GM21515 (cell line): ENCODE data around the gene CTPS2.
"Not testable (repeated sequence)": the region's sequence is repeated elsewhere in the genome, so short reads cannot be mapped to it uniquely, and the experiment has no call there.

ENCODE experiments used
- ATAC-seq: cut with Tn5 transposase; IDR thresholded peaks from one replicate; pipeline ENCODE4 v1.9.1; 2021; ENCODE audit not compliant: unreplicated experiment

Gene CTPS2

DNA sequence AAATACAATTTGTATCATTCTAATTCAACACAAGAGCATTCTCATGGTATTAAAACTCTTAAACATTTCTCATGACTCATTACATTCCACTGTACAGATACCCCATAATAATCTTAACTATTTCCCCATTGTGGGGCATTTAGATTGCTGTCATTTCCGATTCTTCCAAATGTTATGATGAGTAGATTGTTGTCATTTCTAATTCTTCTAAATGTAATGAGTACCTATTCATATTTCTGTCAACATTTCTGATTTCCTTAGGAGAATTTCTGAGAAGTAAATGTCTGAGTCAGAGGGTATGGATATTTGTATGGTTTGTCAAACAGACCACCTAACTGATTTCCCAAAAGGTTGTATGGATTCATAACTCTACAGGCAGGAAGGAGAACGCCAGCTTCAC lies 54.2 kb downstream of the CTPS2 start:
- ATAC-seq = no peak

DNA sequence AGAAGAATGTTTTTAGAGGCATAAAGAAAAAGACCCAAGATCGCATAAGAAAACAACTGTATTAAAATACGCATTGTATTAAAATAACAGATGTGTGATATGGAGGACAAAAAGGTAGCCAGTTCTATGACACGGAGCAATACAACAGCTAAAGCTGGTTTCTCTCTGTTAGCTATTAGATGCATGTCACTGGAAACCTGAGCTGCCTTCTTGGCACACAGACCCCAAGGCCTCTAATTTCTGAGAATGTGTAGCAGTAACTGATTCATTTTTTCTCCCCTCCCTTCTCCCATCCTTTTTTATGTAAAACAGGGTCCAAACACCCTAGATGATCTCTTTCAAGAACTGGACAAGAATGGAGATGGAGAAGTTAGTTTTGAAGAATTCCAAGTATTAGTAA lies 58.4 kb downstream of the CTPS2 start:
- ATAC-seq = no peak

GRCh38 chrX:16653424-16653823 lies 59.0 kb downstream of the CTPS2 start:
- no peak for ATAC-seq

DNA sequence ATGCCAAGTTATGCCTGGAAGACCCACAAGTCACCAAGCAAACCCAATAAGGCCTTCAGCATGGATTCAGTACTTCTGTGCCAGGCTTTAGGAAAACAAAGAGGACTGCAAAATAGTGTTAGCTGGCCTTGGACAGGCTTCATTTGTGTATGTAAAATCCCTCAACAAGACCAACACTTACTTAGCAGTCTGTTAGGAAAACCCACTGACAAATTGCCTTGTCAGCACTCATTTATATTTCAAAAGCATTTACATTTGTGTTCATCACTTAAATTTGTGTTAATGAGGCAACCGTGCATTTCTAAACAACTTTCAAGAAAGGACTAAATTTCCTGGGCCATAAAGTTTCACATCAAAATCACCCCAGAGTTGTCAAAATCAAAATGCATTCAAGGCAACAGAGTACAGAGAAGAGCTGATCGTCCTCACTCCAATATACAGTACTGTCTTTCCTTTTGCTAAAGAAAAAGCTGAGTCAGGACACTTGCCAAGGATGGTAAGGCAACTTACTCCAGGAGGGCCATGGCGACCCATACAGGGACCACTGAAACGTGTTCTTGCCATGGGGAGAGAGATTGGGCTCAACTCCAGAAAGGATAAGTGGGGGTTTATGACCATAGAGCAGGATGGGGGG lies 61.0 kb downstream of the CTPS2 start:
- ATAC-seq = no peak

GRCh38 chrX:16649858-16650257 lies 62.6 kb downstream of the CTPS2 start, which contains the start of gene S100G:
Gene S100G (plus strand): TSS chrX:16650158. CDS start chrX:16651007, 849 bp downstream.
- no peak for ATAC-seq

- no peak for ATAC-seq
These were observed 65.9 kb downstream of the CTPS2 start for GRCh38 chrX:16646366-16647138.

DNA sequence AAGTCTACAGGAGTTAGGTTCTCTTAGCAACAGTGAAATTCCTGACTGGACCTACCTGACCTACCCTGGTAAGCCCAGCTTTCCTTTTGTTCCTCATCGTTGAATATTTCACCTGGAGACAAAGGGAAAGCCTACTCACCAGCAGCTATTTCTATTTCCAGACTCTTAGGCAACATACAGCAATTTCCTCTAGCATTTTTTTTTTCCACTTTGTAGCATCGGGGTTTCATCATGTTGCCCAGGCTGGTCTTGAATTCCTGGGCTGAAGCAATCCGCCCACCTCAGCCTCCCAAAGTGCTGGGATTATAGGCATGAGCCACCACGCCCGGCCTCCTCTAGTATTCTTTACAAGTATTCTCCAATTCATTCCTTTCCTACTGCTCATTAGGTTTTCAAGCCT lies 69.3 kb downstream of the CTPS2 start:
- ATAC-seq = no peak

DNA sequence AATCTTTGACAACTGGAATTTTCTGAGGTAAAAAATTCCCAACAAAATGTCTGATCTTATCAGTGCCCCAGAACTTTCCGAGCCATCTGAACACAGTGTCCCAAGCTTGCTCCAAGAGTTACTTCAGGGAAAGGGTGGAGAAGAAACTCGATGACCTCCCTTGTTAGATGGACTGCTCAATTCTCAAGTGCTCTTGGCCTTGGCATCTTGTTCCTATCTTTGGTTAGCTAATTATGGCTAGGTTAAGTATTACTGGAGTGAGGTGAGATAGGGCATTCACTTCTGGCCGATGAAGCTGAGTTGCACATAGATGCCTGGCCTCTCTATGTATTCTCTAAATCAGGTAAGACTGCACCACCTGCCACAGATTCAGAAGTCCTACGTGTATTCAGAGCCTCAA lies 71.6 kb downstream of the CTPS2 start:
- no peak for ATAC-seq

DNA sequence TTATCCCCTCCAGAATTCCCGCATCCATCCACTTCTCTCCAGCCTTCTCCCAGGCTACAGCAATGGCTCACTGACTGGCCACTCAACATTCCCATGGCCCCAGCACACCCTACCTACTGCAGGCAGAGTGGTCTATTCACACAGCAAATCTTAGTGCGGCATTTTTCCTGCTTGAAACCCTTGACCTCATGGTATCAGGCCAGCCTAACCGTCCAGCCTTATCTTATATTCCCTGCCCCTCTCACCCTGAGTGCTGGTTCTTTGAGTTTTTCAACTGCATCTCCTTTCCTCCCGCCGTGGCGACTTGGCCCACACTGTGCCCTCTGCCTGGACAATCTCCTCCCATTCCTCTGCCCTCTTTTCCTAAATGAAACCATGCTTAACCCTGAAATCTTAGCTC lies 72.5 kb downstream of the CTPS2 start:
- no peak for ATAC-seq

DNA sequence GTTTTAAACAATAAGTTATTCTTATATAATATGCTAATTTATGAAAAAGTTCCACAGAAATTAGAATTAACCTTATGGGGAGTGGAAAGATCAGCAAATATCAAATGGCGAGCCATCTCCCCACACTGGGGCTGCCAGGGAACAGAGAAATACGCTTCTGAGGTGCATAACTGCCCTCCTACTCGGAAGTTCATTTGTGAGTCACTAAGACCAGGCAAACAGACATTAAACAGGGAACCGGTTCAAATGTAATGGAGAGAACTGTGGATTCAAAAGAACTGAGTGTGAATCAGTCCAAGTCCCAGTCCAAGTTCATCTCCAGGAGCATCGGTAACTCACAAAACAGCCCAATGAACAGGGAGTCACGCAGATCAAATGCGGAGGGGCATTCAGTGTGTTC lies 73.9 kb downstream of the CTPS2 start:
- no peak for ATAC-seq

DNA sequence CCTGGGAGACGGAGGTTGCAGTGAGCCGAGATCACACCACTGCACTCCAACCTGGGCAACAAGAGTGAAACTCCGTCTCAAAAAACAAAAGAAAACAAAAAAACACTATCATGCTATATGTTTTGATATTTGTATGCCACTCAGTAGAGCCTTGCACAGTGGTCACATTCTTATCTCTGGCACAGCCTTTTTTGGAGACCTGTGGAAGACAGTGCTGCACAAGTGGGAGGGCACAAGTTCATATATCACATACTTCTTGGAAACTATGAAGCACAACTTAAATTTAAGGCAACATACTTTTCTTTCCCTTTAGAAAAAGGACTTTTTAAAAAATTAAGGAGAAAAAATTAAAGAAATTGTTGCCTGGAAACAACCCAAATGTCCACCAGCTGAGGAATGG lies 76.9 kb downstream of the CTPS2 start:
- no peak for ATAC-seq

DNA sequence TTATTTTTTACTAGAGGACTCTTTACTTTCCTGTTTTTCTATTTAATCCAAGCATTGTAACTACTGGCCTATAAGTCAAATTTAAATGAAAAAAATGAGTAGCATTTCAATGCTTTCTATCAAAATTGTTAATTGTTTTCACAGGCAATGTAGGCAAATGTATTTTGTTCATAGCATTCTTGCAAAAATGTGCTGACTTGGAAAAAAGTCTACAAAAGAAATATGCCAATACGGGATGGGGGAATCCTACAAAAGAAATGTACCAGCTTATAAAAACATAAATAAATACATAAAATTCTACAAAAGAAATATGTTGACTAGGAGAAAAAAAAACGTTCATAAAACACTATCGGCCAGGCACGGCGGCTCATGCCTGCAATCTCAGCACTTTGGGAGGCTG lies 77.4 kb downstream of the CTPS2 start:
- ATAC-seq = no peak

GRCh38 chrX:16633754-16634153 lies 78.7 kb downstream of the CTPS2 start:
- no peak for ATAC-seq

DNA sequence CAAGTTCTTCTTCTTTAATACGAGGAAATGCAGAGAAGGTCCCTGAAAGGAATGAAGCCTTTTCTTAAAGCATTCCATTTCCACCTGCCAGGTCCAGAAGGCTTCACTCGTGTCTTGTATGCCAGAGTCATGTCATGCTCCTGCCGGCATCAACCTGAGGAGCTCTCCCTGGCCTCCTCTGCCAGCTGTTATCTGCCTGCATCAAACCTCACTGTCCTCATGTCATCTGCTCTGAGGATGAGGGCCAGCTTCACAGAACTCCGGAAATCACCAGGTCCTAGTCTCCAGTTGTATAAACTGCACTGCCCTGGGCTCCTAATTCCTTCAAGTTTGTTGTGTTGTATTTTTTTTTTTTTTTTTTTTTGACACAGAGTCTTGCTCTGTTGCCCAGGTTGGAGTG lies 82.6 kb downstream of the CTPS2 start:
- no peak for ATAC-seq

GRCh38 chrX:16628946-16629595 lies 83.4 kb downstream of the CTPS2 start:
- no peak for ATAC-seq

DNA sequence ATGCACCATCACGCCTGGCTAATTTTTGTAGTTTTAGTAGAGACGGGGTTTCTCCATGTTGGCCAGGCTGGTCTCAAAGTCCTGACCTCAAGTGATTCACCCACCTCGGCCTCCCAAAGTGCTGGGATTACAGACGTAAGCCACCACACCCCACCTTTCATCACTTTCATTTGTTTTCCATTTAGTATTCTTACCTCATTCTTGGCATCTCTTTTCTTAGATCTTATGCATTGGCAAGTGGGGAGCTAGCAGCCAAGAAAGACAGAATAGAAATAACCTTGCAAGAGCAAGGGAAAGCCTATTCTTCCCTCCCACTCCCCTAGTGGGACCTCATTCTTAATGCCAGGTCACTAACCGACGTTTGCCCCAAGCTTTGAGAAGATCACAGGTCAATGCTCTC lies 84.0 kb downstream of the CTPS2 start:
- not testable (repeated sequence) for ATAC-seq

DNA sequence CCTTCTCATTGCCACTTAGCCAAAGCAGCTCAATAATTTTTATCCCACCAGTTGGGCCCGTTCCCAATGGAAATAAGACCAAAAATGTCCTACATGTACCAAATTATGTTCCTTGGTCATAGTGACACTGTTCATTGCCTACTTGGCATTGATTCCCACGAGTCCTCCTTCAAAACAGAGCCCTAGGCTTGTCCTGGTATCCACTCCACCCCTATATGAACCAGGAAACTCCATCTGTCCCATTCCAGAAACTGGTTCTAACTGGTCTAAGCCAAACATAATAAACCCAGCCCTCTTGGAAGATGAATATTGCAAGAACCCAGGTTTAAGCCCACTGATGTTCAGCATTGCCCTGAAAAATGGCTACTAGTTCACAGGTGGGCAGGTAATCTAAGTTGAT lies 93.4 kb downstream of the CTPS2 start:
- no peak for ATAC-seq

- ATAC-seq = no peak
These were observed 94.0 kb downstream of the CTPS2 start for GRCh38 chrX:16618422-16618821.

DNA sequence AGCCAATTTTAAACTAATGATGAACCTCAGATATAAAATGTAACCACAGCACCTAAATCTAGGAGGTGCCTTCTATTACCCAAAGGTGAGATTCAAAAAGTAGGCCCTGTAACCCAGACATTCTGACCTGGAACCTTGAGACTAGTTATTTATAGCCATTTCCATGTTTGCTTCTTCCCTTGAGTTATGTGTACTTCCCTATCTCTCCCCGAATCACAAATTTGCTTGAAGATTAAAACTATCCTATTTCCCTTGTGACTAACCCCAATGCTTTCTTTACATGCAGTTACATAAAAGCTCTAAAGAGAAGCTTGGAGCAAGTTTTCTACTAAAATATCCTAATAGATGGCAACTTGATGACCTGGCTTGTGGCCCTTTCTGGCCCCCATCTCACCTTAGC lies 95.1 kb downstream of the CTPS2 start:
- no peak for ATAC-seq

DNA sequence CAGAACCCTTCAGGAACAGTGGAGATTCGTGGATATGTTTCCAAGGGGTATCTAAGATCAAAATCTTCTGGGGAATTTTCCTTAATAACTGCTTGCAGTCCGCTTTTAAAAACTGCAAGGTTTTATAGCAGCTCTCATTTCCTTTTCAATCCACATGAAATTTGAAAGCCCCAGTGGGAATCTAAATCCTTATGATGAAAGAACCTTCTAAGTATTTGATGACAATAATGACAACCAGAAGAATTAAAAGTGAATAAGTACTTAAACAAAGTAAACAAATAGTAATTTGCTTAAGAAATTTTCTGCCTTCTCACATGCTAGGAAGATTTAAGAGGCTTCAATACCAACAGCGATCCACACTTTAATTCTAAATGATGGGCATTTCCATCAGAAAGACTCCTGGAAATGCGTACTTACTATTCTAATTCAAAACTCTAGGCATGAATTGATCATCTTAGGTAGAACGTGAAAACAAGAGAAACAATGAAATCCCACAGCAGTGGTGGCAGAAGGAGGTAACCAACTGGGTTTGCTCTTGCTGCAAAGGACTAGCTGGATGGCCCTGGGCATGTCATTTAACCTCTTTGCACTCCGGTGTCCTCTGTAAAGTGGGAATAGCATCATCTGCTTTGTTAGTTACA lies 100.1 kb downstream of the CTPS2 start:
- no peak for ATAC-seq

DNA sequence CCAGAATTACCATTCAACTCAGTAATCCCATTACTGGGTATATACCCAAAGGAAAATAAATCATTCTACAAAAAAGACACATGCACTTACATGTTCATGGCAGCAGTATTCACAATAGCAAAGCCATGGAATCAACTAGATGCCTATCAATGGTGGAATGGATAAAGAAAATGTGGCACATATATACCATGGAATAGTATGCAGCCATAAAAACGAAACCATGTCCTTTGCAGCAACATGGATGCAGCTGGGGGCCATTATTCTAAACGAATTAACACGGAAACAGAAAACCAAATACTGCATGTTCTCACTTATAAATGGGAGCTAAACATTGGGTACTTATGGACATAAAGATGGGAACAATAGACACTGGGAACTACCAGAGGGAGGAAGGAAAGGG lies 101.8 kb downstream of the CTPS2 start:
- ATAC-seq = not testable (repeated sequence)

DNA sequence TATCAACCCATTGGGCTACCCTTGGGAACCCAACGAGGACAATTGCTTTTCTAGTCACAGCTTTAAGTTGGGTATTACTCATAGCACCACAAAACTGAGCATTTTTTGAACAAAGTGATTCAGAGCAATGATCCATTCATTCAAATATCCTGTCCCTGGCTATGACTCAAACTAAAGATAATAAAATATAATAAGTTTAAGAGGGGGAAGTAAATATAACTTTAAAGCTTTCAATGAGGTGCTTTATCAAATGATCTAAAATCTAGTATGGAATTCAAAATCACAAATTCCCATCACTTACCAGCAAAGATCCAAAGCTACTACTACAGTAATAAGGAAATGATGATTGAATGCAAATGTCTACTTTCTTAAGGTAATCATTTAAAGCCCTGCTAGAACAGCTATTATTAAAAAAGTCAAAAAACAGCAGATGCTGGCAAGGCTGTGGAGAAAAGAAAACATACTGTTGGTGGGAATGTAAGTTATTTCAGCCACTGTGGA lies 102.3 kb downstream of the CTPS2 start:
- no peak for ATAC-seq
